GM19193 (cell line): ENCODE results near the gene SH3YL1.
A peak's percentile ranks its signal among the peaks of the same experiment; 100 is the strongest.

Experiments
- POLR2A ChIP-seq: IDR thresholded peaks from 4 replicates; pipeline ENCODE4 v1.6.1; 2011; ENCODE audit not compliant: insufficient read depth, insufficient read length; ENCODE audit errors: extremely low read depth

The SH3YL1 gene

DNA sequence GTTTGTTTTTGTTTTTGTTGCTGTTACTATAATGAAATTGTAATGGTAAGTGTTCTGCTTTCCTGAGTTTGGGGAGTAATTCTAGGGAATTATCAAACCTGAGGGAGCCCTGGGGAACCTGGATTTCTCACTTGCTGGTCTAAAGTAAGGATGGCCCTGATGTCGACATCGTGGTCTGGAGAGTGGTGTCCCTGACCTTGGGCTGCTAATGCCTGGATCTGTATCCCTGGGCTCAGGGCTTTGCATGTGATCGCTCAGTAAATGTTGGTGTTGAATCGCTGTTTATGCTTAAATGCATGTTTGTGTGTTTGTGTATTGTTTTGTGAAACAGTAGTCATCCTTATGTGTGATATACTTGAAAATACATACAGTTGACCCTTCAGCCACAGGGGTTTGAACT, 7.0 kb upstream of the SH3YL1 start:
- TF ChIP-seq POLR2A: no peak

DNA sequence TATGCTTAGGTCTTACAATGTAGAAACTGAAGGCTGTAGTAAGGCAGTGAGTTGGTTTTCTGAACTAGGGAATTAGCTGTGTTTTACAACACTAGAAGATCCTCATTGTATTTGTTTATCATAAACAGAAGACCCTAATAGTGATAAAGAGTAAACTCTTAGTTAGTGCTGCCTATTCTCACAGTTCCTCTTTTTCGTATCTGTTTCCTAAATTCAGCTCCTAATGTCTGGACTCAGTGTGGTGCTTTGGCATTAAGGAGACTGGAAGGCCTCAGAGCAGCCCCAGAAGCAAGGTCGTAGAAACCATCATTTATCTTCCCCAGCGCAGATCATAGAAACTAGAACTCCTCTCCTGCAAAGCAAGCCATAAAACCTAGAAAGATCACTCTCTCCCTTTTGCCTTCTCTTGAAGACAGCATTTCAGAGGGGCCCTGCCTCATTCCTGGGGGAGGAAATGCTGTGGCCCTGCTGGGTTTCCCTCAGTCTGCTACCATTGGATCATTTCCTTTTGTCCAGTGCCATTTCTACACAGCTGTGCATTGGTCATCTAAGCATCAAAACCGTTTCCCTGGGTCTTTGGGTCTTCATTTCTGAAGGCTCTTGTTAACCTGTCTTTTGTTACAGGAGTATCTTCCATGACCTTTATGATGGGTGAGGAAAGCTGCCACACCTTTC, 5.7 kb upstream of the SH3YL1 start:
- TF ChIP-seq POLR2A: no peak

DNA sequence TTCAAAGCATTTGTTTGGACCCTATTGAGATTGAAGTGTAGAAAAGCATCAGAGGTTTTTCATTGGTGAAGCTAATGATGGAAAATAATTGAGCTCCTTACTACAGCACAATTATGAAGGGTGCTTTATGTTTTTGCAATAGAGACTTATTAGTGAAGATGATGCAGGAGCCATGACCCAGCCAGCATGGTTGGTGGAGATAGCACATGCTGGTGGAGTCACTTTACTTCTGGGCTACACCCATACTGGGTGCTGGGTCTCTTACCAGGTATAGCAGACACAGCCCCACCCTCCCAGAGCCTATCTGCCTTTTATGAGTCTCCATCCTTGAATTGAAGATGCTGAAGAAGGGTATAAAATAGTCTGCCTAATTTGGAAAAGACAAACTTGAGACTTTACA, 4.5 kb upstream of the SH3YL1 start:
- no peak for TF ChIP-seq POLR2A

DNA sequence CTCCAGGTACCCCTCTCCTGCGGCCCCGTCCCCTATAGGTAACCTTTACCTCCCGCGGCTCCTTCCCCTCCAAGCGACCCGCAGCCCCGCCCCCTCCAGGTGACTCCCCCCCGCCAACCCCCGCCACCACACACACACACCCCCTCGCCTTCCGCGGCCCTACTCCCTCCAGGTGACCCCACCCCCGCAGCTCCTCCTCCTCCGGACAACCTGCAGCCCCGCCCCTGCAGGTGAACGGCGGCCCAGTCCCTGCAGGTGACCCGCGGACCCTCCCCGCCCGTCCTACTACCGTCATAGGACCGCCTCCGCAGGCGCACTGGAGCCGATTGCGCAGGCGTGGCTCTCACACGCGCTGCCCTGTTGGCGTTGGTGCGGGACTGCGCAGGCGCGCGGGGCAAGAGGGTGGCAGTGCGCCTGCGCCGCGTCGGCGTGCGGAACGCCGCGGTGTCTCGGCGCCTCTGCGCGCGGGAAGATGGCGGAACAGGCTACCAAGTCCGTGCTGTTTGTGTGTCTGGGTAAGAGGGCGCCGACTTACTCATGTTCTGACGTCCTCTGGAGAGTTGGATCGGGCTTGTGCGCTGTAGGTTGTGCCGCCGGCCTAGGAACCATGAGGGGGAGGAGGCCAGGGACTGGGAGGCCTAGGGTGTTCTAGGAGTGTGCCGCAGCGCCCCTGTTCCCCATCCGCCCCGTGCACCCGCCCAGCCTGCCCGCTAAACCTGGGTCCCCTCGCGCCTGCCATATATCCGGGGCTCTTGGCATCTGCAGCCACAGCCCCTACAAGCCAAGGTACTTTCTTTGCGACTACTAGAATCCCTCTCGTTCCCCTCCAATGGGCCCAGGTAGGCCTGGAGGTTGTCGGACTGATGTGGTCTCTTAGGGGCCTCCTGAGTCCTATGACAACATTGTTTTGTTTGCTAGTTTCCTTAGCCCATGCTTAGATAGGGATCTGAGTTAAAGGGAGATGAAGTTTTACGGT, 949 bp upstream of the SH3YL1 start, which contains the start of gene ACP1:
TSS of gene ACP1 (plus strand) at position 455 of the 976 bp plus-strand sequence. CDS start at position 473, 18 bp downstream.
- peak; percentile 95 for TF ChIP-seq POLR2A

DNA sequence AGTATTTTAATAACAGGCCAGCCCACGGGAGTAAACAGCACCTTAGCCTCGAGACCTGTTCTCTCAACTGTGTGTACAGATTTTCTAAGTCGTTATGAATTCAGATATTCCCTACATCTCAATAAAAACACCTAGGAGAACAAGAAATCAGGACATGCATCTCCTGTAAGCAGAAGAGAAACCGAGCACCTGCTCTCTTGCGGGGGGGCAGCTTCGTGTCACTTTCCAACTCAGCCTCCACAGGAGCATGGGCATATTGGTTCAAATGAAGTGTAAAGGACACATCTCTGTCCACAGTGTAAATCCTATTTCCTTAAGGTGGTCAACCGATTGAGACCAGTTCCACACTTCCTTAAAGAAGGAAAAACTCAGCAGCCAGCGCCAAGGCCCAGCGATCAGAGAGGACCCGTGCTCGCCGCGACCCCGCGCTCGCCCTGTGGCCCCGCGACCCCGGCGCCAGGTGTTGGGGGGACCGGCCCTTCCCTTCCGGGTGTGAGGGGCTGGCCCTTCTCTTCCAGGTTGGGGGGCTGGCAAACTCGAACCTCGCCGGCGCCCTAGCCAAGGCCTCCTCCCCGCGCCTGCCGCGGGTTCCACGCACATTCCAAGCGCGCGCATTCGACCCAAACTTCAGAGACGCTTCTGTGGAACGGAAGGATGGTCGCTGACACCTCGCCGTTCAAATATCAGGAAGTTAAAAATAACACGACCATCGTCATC, 652 bp downstream of the SH3YL1 start:
- TF ChIP-seq POLR2A: no peak

DNA sequence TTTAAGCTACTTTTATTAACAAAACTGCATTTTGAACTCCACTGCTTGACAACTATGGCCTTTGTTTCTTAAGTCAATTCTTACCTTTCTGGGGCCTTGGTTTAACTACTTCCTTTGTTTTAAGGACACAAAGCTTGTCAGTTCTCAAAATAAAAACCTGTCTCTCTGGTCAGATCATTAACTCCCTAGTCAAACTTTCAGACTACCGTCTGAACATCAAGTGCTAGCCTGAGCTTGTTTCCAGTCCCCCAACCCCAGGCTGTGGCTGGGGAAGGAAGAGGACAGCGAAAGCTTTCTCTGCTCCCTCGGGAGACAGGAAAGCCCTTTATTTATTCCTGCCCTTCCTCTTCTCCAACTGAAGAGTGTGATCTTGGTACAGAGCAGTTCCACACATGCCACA, 1.7 kb downstream of the SH3YL1 start:
- TF ChIP-seq POLR2A: no peak

DNA sequence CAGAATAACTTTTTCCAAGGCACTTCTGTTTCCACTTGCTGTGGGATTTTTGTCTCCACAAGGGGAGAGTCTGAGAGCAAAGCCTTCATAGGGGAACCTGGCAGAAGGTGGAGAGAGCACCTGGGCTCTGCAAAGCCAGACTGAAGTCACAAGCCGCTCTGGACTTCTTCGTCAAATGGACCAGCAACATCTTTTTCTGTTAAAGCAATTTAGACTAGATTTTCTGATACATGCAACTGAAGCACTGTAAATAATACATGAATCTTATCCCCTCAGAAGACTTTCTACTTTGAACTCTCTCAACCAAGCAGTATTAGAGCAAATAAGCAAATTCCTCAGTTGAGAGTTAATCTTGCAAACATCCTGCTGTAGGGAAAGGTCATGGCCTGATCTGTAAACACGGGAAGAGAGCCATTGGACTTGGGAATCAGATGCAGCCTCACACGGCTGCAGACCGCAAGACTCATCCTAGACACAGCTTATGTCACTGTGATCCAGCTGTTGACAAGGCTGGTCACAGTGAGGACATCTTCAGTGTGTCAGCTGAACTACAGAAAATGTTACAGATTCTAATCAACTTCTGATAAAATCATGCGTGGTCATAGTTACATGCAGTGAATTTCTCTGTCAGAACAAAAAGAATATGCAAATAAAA, 3.2 kb downstream of the SH3YL1 start:
- TF ChIP-seq POLR2A: no peak

DNA sequence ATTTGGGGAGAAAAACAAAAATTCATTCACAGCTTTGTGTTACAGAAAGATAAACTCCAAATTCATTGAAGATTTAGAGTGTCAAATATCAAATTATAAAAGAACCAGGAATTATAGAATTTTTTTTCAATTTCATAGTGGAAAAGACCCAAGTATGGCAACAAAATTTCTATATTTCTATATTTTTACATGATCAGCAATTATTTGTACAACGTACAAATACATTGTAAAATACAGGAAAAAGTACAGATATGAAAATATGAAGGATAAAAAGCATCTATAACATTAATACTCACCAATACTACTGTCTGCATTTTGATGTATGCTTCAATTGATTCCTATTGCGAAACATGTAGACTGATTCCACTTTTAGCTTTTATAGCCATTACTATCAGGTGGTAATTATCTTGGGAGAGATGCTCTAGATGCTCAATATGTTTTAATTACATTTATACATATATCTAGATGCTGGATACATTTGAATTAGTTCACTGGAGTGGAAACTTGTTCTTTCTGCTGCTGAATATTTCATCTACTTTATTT, 4.0 kb downstream of the SH3YL1 start:
- no peak for TF ChIP-seq POLR2A

DNA sequence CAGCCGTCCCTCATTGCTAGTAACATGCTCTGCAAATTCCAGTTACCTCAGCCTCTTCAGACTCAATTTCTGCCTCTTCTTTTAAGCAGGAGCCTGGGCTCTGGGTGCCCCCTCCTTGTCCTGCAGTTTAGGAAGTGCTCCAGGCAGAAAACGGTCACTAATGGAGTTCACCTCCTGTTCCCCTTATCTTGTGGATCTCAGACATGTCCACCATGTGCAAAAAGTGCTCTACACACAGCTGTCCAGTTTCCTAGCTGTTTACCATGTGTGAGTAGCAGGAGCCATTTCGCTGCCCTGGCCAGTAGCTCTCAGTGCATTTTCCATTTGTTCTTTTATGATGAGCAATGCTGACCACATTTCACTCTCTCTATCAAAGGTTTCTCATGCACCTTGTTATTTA, 4.9 kb downstream of the SH3YL1 start:
- TF ChIP-seq POLR2A: no peak

DNA sequence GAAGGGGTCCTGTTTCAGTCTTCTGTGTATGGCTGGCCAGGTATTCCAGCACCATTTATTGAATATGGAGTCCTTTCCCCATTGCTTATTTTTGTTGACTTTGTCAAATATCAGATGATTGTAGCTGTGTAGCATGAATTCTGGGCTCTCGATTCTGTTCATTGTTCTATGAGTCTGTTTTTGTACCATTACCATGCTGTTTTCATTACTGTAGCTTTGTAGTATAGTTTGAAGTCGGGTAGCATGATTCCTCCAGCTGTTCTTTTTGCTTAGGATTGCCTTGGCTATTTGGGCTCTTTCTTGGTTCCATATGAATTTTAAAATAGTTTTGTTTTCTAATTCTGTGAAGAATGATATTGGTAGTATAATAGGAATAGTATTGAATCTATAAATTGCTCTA, 6.0 kb downstream of the SH3YL1 start:
- TF ChIP-seq POLR2A: no peak

DNA sequence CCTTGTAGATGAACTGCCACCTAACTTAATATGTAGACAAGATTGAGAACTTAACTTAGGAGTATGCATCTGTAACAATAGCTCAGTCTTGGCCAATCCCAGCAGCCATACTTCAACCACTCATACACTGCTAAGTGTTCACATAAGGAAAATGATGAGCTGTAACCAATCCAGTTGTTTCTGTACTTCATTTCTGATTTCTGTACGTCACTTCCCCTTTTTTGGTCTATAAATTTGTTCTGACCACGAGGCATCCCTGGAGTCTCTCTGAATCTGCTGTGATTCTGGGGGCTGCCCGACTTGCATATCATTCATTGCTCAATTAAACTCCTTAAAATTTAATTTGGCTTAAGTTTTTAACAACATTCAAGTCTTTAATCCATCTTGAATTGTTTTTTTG, 6.4 kb downstream of the SH3YL1 start:
- no peak for TF ChIP-seq POLR2A

DNA sequence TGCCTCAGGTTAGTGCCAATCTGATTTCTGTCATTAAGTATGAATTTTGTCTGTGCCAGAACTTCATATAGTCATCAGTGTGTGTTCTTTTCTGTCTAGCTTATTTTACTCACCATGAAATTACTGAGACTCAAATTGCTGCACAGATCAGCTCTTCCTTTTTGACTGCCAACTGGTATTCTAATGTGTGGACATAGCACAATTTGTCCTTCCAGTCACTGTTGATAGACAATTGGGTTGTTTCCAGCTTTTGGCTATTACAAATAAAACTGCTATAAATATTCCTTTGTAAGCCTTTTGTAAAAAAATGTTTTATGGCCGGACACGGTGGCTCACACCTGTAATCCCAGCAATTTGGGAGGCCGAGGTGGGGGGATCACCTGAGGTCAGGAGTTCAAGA, 7.7 kb downstream of the SH3YL1 start:
- TF ChIP-seq POLR2A: no peak

DNA sequence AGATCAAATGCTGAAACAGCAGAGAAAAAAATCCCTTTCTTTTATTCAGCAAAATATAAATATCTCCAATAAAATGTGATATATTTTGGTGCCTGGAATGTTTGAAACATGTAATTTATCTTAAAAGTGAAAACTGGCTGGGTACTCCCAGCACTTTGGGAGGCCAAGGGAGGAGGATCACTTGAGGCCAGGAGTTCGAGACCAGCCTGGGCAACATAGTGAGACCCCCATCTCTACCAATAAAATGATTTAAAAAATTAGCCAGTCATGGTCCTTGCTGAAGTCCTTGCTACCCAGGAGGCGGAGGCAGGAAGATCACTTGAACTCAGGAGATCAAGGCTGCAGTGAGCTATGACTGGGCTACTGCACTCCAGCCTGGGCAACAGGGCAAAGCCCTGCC, 8.6 kb downstream of the SH3YL1 start:
- TF ChIP-seq POLR2A: no peak

DNA sequence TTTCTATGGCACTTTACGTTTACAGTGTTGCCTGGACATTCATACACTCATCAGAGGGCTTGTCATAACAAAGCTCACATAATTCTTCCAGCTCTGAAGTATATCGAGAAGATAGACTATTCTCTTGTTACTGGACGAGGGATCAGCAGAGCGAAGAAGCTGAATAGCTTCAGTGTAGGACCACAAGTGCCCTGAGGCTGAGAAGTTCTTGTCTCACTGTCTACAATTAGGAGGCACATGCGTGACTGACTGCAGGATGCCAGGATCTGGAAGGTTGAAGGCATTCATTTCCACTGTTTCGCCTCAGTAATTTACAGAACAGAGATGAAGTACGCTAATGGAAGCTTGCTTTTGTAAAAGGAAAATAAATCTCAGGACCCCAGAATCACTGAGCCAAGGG, 9.6 kb downstream of the SH3YL1 start:
- TF ChIP-seq POLR2A: no peak
